Urinary bladder (tissue), 4 donors: ENCODE results near the gene SLC23A3. TPM values are rescaled to one million over a fixed set of nuclear protein-coding genes. Genes with fewer than 3 reads are reported as not detected.

ENCODE experiments used
- DNase-seq: peaks from one replicate; pipeline ENCODE4 v3.0.0-alpha.2; 2015; ENCODE audit errors: extremely low spot score
- H3K27ac ChIP-seq: one replicate; pipeline ENCODE4 v1.5.1; 2013; ENCODE audit warnings: low read depth, mild to moderate bottlenecking, moderate library complexity
- H3K36me3 ChIP-seq: one replicate; pipeline ENCODE4 v1.6.1; 2013; ENCODE audit warnings: mild to moderate bottlenecking, moderate library complexity; ENCODE audit not compliant: insufficient read depth
- H3K4me1 ChIP-seq: one replicate; pipeline ENCODE4 v1.6.1; 2013; ENCODE audit warnings: mild to moderate bottlenecking, moderate library complexity; ENCODE audit not compliant: insufficient read depth
- H3K4me3 ChIP-seq: one replicate; pipeline ENCODE4 v1.5.1; 2013; ENCODE audit warnings: low read depth, low read length
- WGBS: extraction: QIAGEN DNeasy Blood & Tissue Kit; methylation state at CpG from one replicate; pipeline ENCODE4 v1.1.7; 2013; 5-methylcytosine and 5-hydroxymethylcytosine counted together
- polyA plus RNA-seq: library from polyadenylated mRNA; stranded (reverse); fragments of 200-250 nt; gene quantifications from one replicate; pipeline ENCODE4 v1.2.3, GENCODE V29; 2013
- total RNA-seq: library from RNA; depleted of rRNA; stranded (reverse); fragments of >200 nt; gene quantifications from one replicate; pipeline ENCODE4 v1.2.3, GENCODE V29; 2014
- donor health status: healthy with polysubstance abuse.
- donor health status: healthy.

Gene SLC23A3
- total and polyA plus RNA-seq, 2 donors = 0.79 to 2.2 TPM

- peak; percentile 83 for DNase-seq
- H3K4me1 ChIP-seq = no peaks in the 10 kb centered on the region
- H3K27ac ChIP-seq = peak within 1 kb of the TSS; percentile 90
- under 1% methylated on average over 70 of the region's 70 CpGs for WGBS
- H3K4me3 ChIP-seq = peak within 1 kb of the TSS; percentile 45
- H3K36me3 ChIP-seq = no peaks in the 10 kb centered on the region
Measured at GRCh38 chr2:219160186-219161017, 9.4 kb downstream of the SLC23A3 start, which contains the start of gene NHEJ1. NHEJ1 (minus strand) TSS chr2:219160815; CDS start chr2:219158362, 2,453 bp downstream.

DNA sequence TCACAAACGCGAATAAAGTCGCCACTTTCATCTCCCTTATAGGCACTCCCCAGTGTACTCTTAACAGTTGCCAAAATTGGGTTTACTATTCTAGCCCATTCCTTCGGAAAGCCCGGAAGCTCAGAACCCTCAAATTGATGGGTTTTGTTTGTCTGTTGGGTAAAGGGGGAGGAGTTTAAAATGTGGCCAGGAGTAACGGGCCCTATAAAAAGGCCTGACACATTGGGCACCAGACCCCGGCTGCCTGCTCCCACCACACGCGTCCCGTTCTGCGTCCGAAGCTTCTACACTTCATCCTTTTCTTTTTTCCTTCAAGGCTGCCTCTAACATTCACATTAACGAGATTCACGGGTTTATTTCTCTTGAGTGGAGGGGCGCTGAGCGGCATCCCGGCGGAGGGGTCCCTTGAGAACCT, 10.1 kb downstream of the SLC23A3 start:
- WGBS = 7% methylated on average over 18 of the region's 18 CpGs
- Histone ChIP-seq H3K4me3 (peak overlapping the region; percentile 45), H3K27ac (peak overlapping the region; percentile 15), H3K4me1 (no peaks in the 10 kb centered on the region), H3K36me3 (no peaks in the 10 kb centered on the region)
- no peak for DNase-seq

GRCh38 chr2:219158586-219158985, 11.2 kb downstream of the SLC23A3 start:
- Histone ChIP-seq H3K27ac (no peak overlapping the region), H3K36me3 (peaks cover under 1% of the 10 kb centered on the region), H3K4me1 (no peaks in the 10 kb centered on the region), H3K4me3 (no peak overlapping the region)
- no peak for DNase-seq
- WGBS = 76% methylated on average over 3 of the region's 3 CpGs

- Histone ChIP-seq H3K36me3 (peaks cover 2% of the 10 kb centered on the region), H3K4me1 (no peaks in the 10 kb centered on the region), H3K27ac (no peak overlapping the region), H3K4me3 (no peak overlapping the region)
- 97% methylated on average over 4 of the region's 4 CpGs for WGBS
- no peak for DNase-seq
Measured at GRCh38 chr2:219158025-219158424, 11.8 kb downstream of the SLC23A3 start.

GRCh38 chr2:219157396-219157795, 12.4 kb downstream of the SLC23A3 start:
- H3K4me1 ChIP-seq = no peaks in the 10 kb centered on the region
- H3K36me3 ChIP-seq = peaks cover 2% of the 10 kb centered on the region
- no peak overlapping the region for H3K4me3 ChIP-seq
- no peak for DNase-seq
- WGBS = 90% methylated on average over 8 of the region's 8 CpGs
- H3K27ac ChIP-seq = no peak overlapping the region

GRCh38 chr2:219155054-219155644, 14.7 kb downstream of the SLC23A3 start:
- WGBS = 13% methylated on average over 4 of the region's 4 CpGs
- H3K4me3 ChIP-seq = no peak overlapping the region
- peak; percentile 66 for DNase-seq
- H3K4me1 ChIP-seq = no peaks in the 10 kb centered on the region
- no peak overlapping the region for H3K27ac ChIP-seq
- peaks cover 2% of the 10 kb centered on the region for H3K36me3 ChIP-seq

- no peak for DNase-seq
- no peak overlapping the region for H3K27ac ChIP-seq
- H3K4me3 ChIP-seq = no peak overlapping the region
- H3K4me1 ChIP-seq = no peaks in the 10 kb centered on the region
- H3K36me3 ChIP-seq = peaks cover 7% of the 10 kb centered on the region
- 9% methylated on average over 1 of the region's 1 CpG for WGBS
Measured at GRCh38 chr2:219149667-219150066, 20.2 kb downstream of the SLC23A3 start.

DNA sequence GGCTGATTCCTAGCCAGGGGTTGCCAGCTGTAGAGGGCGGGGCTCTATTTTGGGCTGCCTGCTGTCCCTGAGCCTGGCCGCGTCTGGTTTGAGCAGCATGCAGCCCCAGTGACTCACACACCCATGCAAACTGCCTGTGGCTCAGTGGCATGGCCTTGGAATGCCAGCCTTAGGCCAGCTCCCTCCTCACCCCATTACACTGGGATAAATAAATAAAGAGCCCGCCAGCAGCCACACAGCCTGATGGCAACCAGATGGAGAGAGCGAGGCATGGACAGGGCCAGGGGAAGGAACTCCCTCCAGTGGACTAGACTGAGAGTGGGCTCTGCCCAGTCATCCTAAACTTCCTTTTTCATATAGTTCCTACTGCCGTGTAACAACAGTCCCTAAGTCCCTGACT, 27.5 kb downstream of the SLC23A3 start:
- H3K27ac ChIP-seq = no peak overlapping the region
- H3K36me3 ChIP-seq = peaks cover 14% of the 10 kb centered on the region
- H3K4me3 ChIP-seq = no peak overlapping the region
- WGBS = 87% methylated on average over 6 of the region's 6 CpGs
- DNase-seq = no peak
- no peaks in the 10 kb centered on the region for H3K4me1 ChIP-seq

GRCh38 chr2:219140722-219141121, 29.1 kb downstream of the SLC23A3 start:
- 91% methylated on average over 3 of the region's 3 CpGs for WGBS

DNA sequence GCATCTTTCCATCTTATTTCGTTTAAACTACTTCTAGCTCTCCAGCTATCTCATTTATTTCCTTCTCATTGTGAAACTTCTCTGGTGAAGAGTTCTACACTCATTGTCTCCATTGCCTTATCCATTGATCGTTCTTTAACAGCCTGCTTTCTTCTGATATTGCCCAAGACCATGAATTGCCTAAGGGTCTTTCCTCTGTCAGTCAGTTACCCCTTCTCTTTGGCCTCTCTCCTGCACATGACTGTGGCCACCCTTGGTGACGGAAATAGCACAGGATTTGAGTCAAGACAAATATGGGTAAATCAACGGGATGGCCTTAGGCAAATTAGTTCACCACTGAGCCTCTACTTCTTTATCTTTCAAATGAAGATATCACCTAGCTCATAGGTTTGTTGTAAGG, 35.9 kb downstream of the SLC23A3 start:
- whole genome bisulfite sequencing = 91% methylated on average over 4 of the region's 4 CpGs
- DNase-seq = no peak

More at GRCh38 chr2:219140722-219141121, 29.1 kb downstream of the SLC23A3 start:
- peaks cover 11% of the 10 kb centered on the region for H3K36me3 ChIP-seq
- DNase-seq = no peak
- no peaks in the 10 kb centered on the region for H3K4me1 ChIP-seq
- no peak overlapping the region for H3K4me3 ChIP-seq
- no peak overlapping the region for H3K27ac ChIP-seq

GRCh38 chr2:219131744-219132143, 38.1 kb downstream of the SLC23A3 start:
- 84% methylated on average over 4 of the region's 4 CpGs for WGBS
- DNase-seq = no peak

More for the DNA sequence above, 35.9 kb downstream of the SLC23A3 start:
- Histone ChIP-seq H3K27ac (no peak overlapping the region), H3K36me3 (no peaks in the 10 kb centered on the region), H3K4me3 (no peak overlapping the region), H3K4me1 (no peaks in the 10 kb centered on the region)

GRCh38 chr2:219131327-219131726, 38.5 kb downstream of the SLC23A3 start:
- no peak for DNase-seq
- H3K4me3 ChIP-seq = no peak overlapping the region
- WGBS = 77% methylated on average over 3 of the region's 3 CpGs
- H3K36me3 ChIP-seq = no peaks in the 10 kb centered on the region
- H3K27ac ChIP-seq = no peak overlapping the region
- no peaks in the 10 kb centered on the region for H3K4me1 ChIP-seq

More at GRCh38 chr2:219131744-219132143, 38.1 kb downstream of the SLC23A3 start:
- Histone ChIP-seq H3K4me1 (no peaks in the 10 kb centered on the region), H3K4me3 (no peak overlapping the region), H3K36me3 (no peaks in the 10 kb centered on the region), H3K27ac (no peak overlapping the region)

DNA sequence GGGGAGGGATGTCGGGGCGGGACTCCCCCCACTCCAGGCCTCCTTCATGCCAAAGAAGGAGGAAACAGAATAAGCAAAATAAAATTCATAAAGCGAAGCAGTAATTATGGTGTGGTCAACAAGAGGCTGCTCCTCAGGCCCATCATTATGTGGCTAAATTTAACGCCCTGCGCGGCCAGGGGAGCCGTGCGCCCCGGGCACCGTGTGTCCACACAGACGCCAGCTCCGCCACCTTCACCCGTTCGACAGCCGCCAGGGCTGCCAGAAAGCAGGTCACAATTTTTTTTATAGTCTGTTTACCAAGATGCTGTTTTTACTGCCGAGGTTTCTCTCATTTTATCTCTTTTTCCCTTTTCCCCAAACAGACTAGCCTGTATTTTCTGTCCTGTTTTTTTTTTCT, 40.2 kb downstream of the SLC23A3 start:
- Histone ChIP-seq H3K4me1 (no peaks in the 10 kb centered on the region), H3K36me3 (no peaks in the 10 kb centered on the region), H3K27ac (no peak overlapping the region), H3K4me3 (no peak overlapping the region)
- WGBS = 91% methylated on average over 16 of the region's 16 CpGs
- no peak for DNase-seq

DNA sequence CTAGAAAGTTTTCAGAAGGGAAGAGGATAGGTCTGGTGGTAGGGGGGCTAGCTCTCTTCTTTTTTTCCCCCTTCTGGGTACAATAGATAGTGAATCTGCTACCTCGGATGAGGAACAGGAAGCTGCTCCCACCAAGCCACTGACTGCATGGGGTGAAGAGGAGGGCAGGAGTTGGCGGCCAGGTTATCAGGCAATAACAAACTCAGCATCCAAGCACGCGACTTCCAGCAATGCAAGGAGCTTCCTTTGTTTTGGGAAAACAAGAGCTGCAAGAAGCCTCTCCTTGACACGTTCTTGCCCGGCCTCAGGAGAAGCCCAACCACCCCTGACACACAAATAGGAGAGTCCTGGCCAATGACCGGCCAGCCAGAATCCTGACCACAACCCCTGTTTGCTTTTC, 41.4 kb downstream of the SLC23A3 start:
- WGBS = 80% methylated on average over 7 of the region's 7 CpGs
- no peaks in the 10 kb centered on the region for H3K4me1 ChIP-seq

More for the DNA sequence above, 41.4 kb downstream of the SLC23A3 start:
- Histone ChIP-seq H3K4me3 (no peak overlapping the region), H3K36me3 (no peaks in the 10 kb centered on the region), H3K27ac (no peak overlapping the region)
- DNase-seq = no peak
